ENCODE measurements around the gene C1orf21.

Gene C1orf21

DNA sequence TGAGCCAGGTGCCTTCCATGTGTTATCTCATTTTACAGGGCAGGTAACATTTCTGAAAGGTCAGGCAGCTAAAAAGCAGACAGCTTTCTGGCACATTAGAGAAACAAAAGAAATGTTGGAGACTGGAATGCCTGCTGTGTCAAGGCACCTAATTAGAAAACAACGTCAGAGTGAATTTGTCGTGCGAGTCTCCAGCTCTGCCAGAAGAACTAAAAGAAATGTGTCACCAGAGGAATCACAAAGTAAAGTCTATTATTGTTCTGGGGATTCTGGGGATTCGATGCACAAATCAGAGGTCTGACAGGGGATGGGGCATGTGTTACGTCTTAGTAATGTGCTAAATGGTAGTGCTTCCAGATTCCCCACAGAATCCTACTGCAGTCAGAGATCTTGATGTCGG is 278.5 kb downstream of the C1orf21 start:
- no peak for DNase-seq

DNA sequence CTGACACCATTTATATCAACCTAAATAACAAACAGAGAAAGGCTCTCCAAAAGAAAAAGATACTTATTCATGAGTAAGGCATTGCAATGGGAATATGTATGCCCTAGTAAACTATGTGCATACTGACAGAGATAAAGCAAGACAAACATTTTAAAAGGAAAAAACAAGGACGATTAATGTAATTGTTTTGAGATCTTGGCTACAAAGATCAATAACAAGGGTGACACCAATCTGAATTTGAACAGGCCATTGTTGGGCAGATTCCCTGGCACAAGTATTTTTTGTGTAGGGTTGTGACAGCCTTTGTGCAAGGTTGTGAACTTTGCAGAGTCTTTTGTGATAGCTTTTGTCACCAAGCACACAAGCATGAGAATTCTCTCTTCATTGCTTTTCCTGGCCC is 282.6 kb downstream of the C1orf21 start:
- no peak for DNase-seq

DNA sequence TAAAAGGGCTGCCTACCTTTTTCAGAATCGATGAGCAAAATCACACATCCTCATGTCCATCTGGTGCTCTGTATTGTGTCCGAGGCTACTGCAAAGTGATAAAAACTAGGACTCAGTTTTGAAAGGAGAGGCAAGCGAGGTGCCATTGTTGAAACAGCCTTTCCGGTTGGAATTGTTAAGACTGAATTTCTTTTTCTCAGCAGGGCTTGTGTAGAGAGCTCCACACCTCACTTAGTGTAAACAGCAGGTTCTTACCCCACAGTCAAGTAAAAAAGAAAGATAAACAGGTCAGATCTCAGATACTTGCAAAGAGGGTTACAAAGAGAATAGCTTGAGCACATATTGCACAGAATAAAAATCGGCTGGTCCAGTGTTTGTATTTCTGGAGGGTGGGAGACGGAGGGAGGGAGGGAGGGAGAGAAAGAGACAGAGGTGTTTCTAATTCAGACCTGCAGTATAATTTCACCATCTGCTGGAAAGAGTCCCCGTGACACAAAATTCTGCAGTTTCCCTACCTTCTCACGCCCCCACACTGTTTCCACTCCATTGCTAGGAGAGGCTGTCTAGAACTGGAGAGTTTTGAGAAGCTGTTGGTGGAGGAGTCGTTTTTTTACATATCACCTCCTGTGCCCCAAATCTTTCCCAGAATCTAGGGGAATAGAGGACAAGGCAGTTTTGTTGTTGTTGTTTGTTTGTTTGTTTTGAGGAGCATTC is 285.3 kb downstream of the C1orf21 start:
- DNase-seq: no peak

DNA sequence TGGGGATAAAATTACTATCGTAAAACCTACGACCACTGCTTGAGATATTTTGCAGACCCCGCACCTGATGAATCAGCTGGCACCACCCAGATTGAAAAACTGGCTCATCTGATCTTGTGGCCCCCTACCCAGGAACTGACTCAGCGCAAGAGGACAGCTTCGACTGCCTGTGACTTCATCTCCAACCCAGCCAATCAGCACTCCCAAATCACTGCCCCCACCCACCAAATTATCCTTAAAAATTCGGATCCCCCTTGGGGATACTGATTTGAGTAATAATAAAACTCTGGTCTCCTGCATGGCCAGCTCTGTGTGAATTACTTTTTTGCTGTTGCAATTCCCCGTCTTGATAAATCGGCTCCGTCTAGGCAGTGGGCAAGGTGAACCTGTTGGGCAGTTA is 286.5 kb downstream of the C1orf21 start:
- DNase-seq: no peak

DNA sequence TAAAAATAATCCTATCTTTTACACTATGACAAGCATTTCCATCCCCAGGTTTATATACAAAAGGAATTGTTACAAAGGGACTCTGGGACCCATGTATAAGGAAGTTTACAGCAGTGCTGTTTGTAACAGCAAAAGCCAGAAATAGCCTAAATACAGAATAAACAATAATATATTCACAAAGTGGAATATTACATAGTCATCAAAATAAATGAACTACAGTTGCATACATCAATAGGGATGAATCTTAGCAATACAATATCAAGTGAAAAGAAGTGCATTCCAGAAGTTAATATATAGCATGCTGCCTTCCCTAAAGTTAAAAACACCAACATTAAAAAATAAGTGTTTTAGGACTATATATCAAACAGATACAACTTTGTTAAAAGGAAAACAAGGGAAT is 290.5 kb downstream of the C1orf21 start:
- DNase-seq: no peak

All from NCI-H2081 treated with DMSO at 0.1 percent for 48 hours (cell line).